NCI-H774 (cell line): ENCODE data around the gene CR2.
"Not testable (repeated sequence)": the region's sequence is repeated elsewhere in the genome, so short reads cannot be mapped to it uniquely, and the experiment has no call there.

ENCODE experiments used
- DNase-seq: peaks from one replicate; lab custom pipeline; 2025; lab: John Stamatoyannopoulos, UW

CR2 gene

DNA sequence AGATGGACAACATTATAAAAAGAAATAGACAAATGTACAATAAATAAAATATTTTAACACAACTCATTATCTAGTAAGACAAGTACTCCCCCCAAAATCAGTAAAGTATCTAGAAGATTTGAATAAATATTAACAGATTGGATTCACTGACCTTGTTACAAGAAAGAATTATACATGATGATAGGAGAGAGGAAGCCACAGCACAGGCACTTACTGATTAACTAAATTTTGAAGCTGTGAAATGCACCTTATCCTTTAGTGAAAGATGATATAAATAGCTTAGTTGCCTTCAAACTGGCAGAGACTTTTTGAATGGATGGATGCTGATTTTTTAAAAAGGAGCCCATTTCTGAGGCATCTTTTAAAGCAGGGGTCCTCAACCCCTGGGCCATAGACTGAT, 50.3 kb downstream of the CR2 start:
- DNase-seq: no peak

- no peak for DNase-seq
Observed at GRCh38 chr1:207510444-207510843, 56.3 kb downstream of the CR2 start.

- DNase-seq: no peak
Observed at GRCh38 chr1:207514890-207515289, 60.8 kb downstream of the CR2 start.

GRCh38 chr1:207516729-207517128, 62.6 kb downstream of the CR2 start:
- no peak for DNase-seq

DNA sequence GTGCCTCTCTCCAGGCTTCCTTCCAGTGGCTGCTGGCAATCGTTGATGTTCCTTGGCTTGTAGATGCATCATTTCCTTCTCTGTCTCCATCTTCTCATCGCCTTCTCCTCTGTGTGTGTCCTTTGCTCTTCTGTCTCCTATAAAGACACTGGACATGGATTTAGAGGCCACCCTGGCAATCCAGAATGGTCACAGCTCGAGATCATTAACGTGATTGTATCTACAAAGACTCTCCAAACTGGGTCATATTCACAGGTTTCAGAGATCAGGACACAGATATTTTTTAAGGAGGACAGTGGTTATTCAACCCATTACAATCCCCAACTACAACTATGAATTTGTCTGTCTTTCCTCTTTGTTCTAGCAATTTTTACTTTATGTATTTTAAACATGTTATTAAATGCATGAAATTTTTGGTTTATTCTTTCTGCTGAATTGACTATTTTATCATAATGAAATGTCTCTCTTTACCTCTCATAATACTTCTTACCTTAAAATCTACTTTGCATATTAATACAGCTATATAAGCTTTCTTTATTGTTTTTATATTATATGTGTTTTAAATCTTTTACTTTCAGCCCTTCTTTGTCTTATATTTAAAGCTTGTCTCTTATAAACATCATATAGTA, 64.6 kb downstream of the CR2 start:
- DNase-seq: no peak

GRCh38 chr1:207519505-207520399, 65.6 kb downstream of the CR2 start:
- DNase-seq: no peak

DNA sequence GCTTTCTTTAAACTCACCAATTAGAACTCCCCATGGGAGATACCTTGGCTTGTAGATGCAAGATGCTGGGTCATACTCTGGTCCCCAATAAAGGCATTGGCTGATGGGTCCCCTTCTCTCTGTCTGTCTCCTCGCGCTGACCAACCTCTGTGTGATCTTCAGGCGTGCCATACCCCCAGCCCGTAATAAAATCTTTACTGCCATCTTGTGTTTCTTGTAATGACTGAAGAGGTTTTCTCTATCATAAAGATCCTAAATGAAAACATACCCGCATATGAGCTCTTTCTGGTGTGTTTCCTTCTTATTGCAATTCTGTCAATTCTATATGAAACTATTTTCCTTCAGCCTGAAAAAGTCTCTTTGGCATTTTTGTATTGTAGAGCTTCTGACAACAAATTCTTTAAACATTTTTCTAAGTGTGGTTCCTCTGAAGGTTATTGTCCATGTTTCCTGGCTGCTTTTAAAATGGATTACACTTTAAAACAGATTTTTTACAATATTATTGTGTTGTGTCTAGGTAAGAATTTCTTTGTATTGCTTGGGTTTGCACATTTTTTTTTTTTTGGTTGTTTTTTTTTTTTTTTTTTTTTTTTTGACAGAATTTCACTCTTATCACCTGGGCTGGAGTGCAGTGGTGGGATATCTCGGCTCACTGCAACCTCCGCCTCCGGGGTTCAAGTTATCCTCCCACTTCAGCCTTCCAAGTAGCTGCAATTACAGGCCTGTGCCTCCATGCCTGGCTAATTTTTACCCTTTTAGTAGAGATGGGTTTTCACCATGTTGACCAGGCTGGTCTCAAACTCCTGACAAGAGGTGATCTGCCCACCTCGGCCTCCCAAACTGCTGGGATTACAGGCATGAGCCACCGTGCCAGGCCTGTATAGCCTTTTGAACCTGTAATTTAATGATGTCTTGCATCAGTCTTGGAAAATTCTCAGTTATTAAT, 66.5 kb downstream of the CR2 start:
- not testable (repeated sequence) for DNase-seq

GRCh38 chr1:207525239-207525638, 71.1 kb downstream of the CR2 start:
- DNase-seq: not testable (repeated sequence)

DNA sequence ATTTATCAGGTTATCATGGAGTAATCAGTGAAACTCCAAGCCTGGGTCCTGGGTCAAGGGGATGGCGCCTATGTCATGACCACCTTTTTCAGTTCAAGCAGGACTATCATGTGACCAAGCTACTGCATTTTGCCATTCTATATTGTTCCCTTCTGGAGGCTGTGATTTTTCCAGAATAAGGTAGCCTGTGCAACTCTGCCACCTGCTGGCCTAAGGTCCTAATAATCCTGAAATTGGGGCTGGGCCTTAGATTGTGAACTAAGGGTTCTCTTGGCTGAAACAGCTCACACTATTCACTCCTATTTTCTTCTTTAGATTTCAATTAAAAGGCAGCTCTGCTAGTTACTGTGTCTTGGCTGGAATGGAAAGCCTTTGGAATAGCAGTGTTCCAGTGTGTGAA, 74.3 kb downstream of the CR2 start:
- not testable (repeated sequence) for DNase-seq

DNA sequence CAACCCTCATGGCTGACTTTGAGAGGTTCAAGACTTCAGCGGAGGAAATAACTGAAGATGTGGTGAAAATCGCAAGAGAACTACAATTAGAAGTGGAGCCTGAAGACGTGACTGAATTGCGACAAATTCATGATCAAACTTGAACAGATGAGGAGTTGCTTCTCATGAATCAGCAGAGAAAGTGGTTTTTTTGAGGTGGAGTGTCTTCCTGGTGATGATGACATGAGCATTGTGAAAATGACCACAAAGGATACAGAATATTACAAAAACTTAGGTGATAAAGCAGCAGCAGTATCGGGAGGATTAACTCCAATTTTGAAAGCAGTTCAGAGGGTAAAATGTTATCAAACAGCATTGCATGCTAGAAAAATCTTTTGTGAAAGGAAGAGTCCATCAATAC, 82.1 kb downstream of the CR2 start:
- not testable (repeated sequence) for DNase-seq
